ENCODE data around the gene FGF11.
"Not testable (repeated sequence)": the region's sequence is repeated elsewhere in the genome, so short reads cannot be mapped to it uniquely, and the experiment has no call there.

FGF11 gene

GRCh38 chr17:7481842-7482741, 42.8 kb downstream of the FGF11 start:
- DNase-seq, result not testable (repeated sequence)

GRCh38 chr17:7482742-7483088, 43.4 kb downstream of the FGF11 start:
- DNase-seq, result not testable (repeated sequence)

- peak; percentile 95 for DNase-seq
Measured at GRCh38 chr17:7483255-7484066, 44.1 kb downstream of the FGF11 start.

- peak; percentile 99 for DNase-seq
Measured at GRCh38 chr17:7484067-7484918, 45.0 kb downstream of the FGF11 start, which contains the start of gene POLR2A. POLR2A (plus strand) TSS chr17:7484366.

- no peak for DNase-seq
Measured at GRCh38 chr17:7484919-7485377, 45.6 kb downstream of the FGF11 start.

- no peak for DNase-seq
Measured at GRCh38 chr17:7486181-7486580, 46.9 kb downstream of the FGF11 start.

GRCh38 chr17:7490144-7490543, 50.8 kb downstream of the FGF11 start:
- no peak for DNase-seq

- no peak for DNase-seq
Measured at GRCh38 chr17:7491583-7491982, 52.3 kb downstream of the FGF11 start.

GRCh38 chr17:7493941-7494340, 54.6 kb downstream of the FGF11 start:
- no peak for DNase-seq
